Measurements from ENCODE around the gene RABEPK. TPM values are rescaled to one million over a fixed set of nuclear protein-coding genes. Genes with fewer than 3 reads are reported as not detected.

RABEPK gene
- total RNA-seq, 4 donors from 2014 or later: 5.2 to 8.7 (median 8.6) TPM; not detected in 1

- TF ChIP-seq EP300 (IDR thresholded peaks at IDR 0.05; ENCODE audit: low read depth) (no peak), POLR2AphosphoS5 (IDR thresholded peaks at IDR 0.05) (no peak), POLR2A (IDR thresholded peaks at IDR 0.05) (no peak), CTCF (IDR thresholded peaks at IDR 0.05) (no peak)
- H3K36me3 ChIP-seq: no peaks in the 10 kb centered on the region
- H3K27me3 ChIP-seq: no peaks in the 10 kb centered on the region
- H3K4me3 ChIP-seq: no peak overlapping the region
- H3K9me3 ChIP-seq: no peaks in the 10 kb centered on the region
- WGBS, 2 donors (ENCODE audit: low coverage in 1 of 2): 38 to 39% methylated on average over 2 of the region's 2 CpGs
- DNase-seq: no peak
- H3K4me1 ChIP-seq: peaks cover 0 to 12% (median 2%) of the 10 kb centered on the region in 4 donors
- in situ Hi-C loops (cut with MboI; ENCODE audit: low pct_ligation_motif_present in 1 of 4, low pct_unique_long_range_greater_than_20kb in 1 of 4, low sequenced_read_pairs in 3 of 4) (no loop called here), intact Hi-C loops (cut with DNase I; ENCODE audit: low total_unique reads) (no loop called here)
- no peak overlapping the region for H3K27ac ChIP-seq
Measured at GRCh38 chr9:125255781-125256391, 55.5 kb downstream of the RABEPK start.

- H3K36me3 ChIP-seq: no peaks in the 10 kb centered on the region
- DNase-seq: no peak
- 81 to 84% methylated on average over 6 of the region's 6 CpGs for WGBS, 2 donors (ENCODE audit: low coverage in 1 of 2)
- TF ChIP-seq POLR2A (IDR thresholded peaks at IDR 0.05) (no peak), POLR2AphosphoS5 (IDR thresholded peaks at IDR 0.05) (no peak), CTCF (IDR thresholded peaks at IDR 0.05) (no peak), EP300 (IDR thresholded peaks at IDR 0.05; ENCODE audit: low read depth) (no peak)
- H3K9me3 ChIP-seq: no peaks in the 10 kb centered on the region
- in situ Hi-C loops (cut with MboI; ENCODE audit: low pct_ligation_motif_present in 1 of 4, low pct_unique_long_range_greater_than_20kb in 1 of 4, low sequenced_read_pairs in 3 of 4): no loop called here
- intact Hi-C loops (cut with DNase I; ENCODE audit: low total_unique reads): no loop called here
- no peak overlapping the region for H3K27ac ChIP-seq
- H3K4me1 ChIP-seq: peaks cover 0 to 25% (median 10%) of the 10 kb centered on the region in 4 donors
- H3K4me3 ChIP-seq: no peak overlapping the region
- H3K27me3 ChIP-seq: no peaks in the 10 kb centered on the region
Measured at GRCh38 chr9:125258160-125258785, 57.9 kb downstream of the RABEPK start.

DNA sequence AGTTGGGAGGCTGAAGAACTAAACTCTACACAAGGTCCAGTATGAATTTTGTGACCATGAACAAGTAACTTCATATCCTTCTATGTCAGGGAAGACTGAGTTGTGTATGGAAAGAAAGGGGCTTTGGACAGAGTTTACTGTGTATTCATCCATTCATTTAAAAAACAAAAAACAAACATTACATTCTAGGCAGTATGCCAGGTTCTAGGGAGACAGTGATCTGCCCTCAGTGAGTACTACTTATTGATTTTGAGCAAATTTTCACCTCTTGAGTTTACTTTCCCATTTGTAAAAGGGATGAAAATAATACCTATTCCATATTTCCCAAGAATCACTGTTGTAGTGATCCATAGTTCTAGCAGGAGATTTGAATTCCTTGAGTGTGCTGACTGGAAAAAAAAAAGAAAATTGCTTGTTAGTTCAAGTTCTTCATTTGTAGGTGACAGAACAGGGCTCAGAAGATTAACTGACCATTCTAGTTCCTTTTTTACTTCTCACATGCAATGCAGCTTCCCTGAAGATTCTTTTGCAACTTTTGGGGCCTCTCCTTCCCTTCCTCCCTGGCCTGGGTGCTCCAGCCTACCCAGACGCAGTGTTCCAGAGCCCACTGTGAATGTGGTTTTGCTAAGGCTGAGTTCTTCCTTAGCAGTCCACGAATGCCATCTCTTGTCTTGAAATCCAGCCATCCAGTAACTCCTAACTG is 58.6 kb downstream of the RABEPK start:
- intact Hi-C loops (cut with DNase I; ENCODE audit: low total_unique reads) (no loop called here), in situ Hi-C loops (cut with MboI; ENCODE audit: low pct_ligation_motif_present in 1 of 4, low pct_unique_long_range_greater_than_20kb in 1 of 4, low sequenced_read_pairs in 3 of 4) (no loop called here)
- DNase-seq: no peak
- Histone ChIP-seq H3K36me3 (no peaks in the 10 kb centered on the region), H3K9me3 (no peaks in the 10 kb centered on the region), H3K27ac (peak overlapping the region in 1 of 4 donors; percentile 23), H3K27me3 (no peaks in the 10 kb centered on the region), H3K4me1 (peaks cover 4 to 28% (median 12%) of the 10 kb centered on the region in 4 donors), H3K4me3 (no peak overlapping the region)
- TF ChIP-seq EP300 (IDR thresholded peaks at IDR 0.05; ENCODE audit: low read depth): no peak
- TF ChIP-seq POLR2AphosphoS5 (IDR thresholded peaks at IDR 0.05): no peak
- no peak for TF ChIP-seq CTCF (IDR thresholded peaks at IDR 0.05)
- no peak for TF ChIP-seq POLR2A (IDR thresholded peaks at IDR 0.05)
- WGBS, 2 donors (ENCODE audit: low coverage in 1 of 2): 20 to 66% methylated on average over 1 to 2 of the region's 2 CpGs

DNA sequence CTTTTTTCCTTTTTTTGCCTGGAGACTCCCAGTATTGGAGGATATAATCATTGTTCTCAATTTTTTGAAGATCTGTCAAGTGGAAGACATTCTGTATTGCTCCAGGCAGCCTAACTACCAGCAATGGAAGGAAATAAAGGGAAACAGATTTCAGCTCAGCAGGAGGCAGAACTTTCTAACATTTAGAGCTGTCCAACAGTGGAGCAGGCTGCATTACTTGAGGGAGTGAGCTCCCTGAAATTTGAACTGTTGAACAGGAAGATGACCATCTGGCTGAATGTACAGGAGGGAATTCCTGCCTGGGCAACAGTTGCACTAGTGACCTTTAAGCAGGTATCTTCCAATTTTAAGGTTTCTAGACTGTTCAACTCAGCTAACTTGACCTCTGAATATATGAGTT is 60.2 kb downstream of the RABEPK start:
- no peaks in the 10 kb centered on the region for H3K36me3 ChIP-seq
- in situ Hi-C loops (cut with MboI; ENCODE audit: low pct_ligation_motif_present in 1 of 4, low pct_unique_long_range_greater_than_20kb in 1 of 4, low sequenced_read_pairs in 3 of 4): no loop called here
- peaks cover 4 to 32% (median 15%) of the 10 kb centered on the region in 4 donors for H3K4me1 ChIP-seq
- H3K27ac ChIP-seq: peak overlapping the region in 3 of 4 donors; percentile 91 to 92 (median 92)
- no peaks in the 10 kb centered on the region for H3K9me3 ChIP-seq
- H3K4me3 ChIP-seq: no peak overlapping the region
- H3K27me3 ChIP-seq: no peaks in the 10 kb centered on the region
- TF ChIP-seq POLR2A (IDR thresholded peaks at IDR 0.05): no peak
- no peak for TF ChIP-seq EP300 (IDR thresholded peaks at IDR 0.05; ENCODE audit: low read depth)
- TF ChIP-seq CTCF (IDR thresholded peaks at IDR 0.05): no peak
- TF ChIP-seq POLR2AphosphoS5 (IDR thresholded peaks at IDR 0.05): no peak
- no peak for DNase-seq
- intact Hi-C loops (cut with DNase I; ENCODE audit: low total_unique reads): no loop called here

All from transverse colon (tissue), 4 donors.